H9 (cell line): Measurements from ENCODE around the gene CDK16. TPM values are rescaled to one million over a fixed set of nuclear protein-coding genes. Genes with fewer than 3 reads are reported as not detected.

ENCODE experiments used
- DNase-seq: peaks from one replicate; pipeline ENCODE4 v3.0.0-alpha.2; 2017
- H2AFZ ChIP-seq: one replicate; pipeline ENCODE4 v1.6.1; 2013; ENCODE audit warnings: mild to moderate bottlenecking, low read length, control low read depth, moderate library complexity
- H2AK5ac ChIP-seq: 2 replicates; pipeline ENCODE4 v1.6.1; 2013; ENCODE audit warnings: low read length, control low read depth, mixed read lengths; ENCODE audit not compliant: insufficient read length
- H2BK120ac ChIP-seq: one replicate; pipeline ENCODE4 v1.6.1; 2013; ENCODE audit warnings: low read depth, mild to moderate bottlenecking, low read length, control low read depth, inconsistent platforms; ENCODE audit not compliant: poor library complexity, severe bottlenecking
- H2BK12ac ChIP-seq: 2 replicates; pipeline ENCODE4 v1.6.1; 2013; ENCODE audit warnings: low read length, control low read depth, mixed read lengths, low read depth; ENCODE audit not compliant: insufficient read length
- H2BK15ac ChIP-seq: 2 replicates; pipeline ENCODE4 v1.6.1; 2013; ENCODE audit warnings: low read depth, low read length, control low read depth
- H2BK20ac ChIP-seq: one replicate; pipeline ENCODE4 v1.6.1; 2013; ENCODE audit warnings: low read depth, mild to moderate bottlenecking, low read length, control low read depth, inconsistent platforms; ENCODE audit not compliant: poor library complexity, severe bottlenecking
- H2BK5ac ChIP-seq: 2 replicates; pipeline ENCODE4 v1.6.1; 2013; ENCODE audit warnings: low read length, control low read depth, mixed read lengths; ENCODE audit not compliant: insufficient read length
- H3K14ac ChIP-seq: 2 replicates; pipeline ENCODE4 v1.6.1; 2013; ENCODE audit warnings: low read length, control low read depth; ENCODE audit not compliant: insufficient read depth
- H3K18ac ChIP-seq: 2 replicates; pipeline ENCODE4 v1.6.1; 2013; ENCODE audit warnings: low read depth, mild to moderate bottlenecking, mixed read lengths, low read length, control low read depth; ENCODE audit not compliant: insufficient read length
- H3K23ac ChIP-seq: 2 replicates; pipeline ENCODE4 v1.6.1; 2013; ENCODE audit warnings: low read length, control low read depth, mixed read lengths, low read depth; ENCODE audit not compliant: insufficient read length
- H3K23me2 ChIP-seq: 2 replicates; pipeline ENCODE4 v1.6.1; 2013; ENCODE audit warnings: low read depth, mild to moderate bottlenecking, mixed read lengths, low read length, control low read depth; ENCODE audit not compliant: insufficient read length, poor library complexity, severe bottlenecking
- H3K27ac ChIP-seq: 2 replicates; pipeline ENCODE4 v1.5.1; 2013; ENCODE audit warnings: low read length, control low read depth, mixed read lengths, low read depth; ENCODE audit not compliant: insufficient read length
- H3K27me3 ChIP-seq: 2 replicates; pipeline ENCODE4 v1.6.1; 2013; ENCODE audit warnings: low read length, control low read depth, inconsistent platforms; ENCODE audit not compliant: insufficient read depth
- H3K4ac ChIP-seq: 2 replicates; pipeline ENCODE4 v1.6.1; 2013; ENCODE audit warnings: low read depth, mild to moderate bottlenecking, control low read depth, inconsistent platforms, low read length, moderate library complexity
- H3K4me1 ChIP-seq: 2 replicates; pipeline ENCODE4 v1.6.1; 2013; ENCODE audit warnings: low read length, control low read depth, inconsistent platforms; ENCODE audit not compliant: insufficient read depth
- H3K4me2 ChIP-seq: 2 replicates; pipeline ENCODE4 v1.6.1; 2013; ENCODE audit warnings: low read length, control low read depth, mixed read lengths; ENCODE audit not compliant: insufficient read length, insufficient read depth
- H3K56ac ChIP-seq: 2 replicates; pipeline ENCODE4 v1.6.1; 2013; ENCODE audit warnings: low read depth, mild to moderate bottlenecking, mixed read lengths, low read length, control low read depth; ENCODE audit not compliant: insufficient read length
- H3K79me1 ChIP-seq: 2 replicates; pipeline ENCODE4 v1.6.1; 2013; ENCODE audit warnings: low read depth, mild to moderate bottlenecking, moderate library complexity, low read length, control low read depth, inconsistent platforms; ENCODE audit not compliant: insufficient read depth, poor library complexity, severe bottlenecking
- H3K79me2 ChIP-seq: 2 replicates; pipeline ENCODE4 v1.6.1; 2013; ENCODE audit warnings: low read length, control low read depth, inconsistent platforms; ENCODE audit not compliant: insufficient read depth
- H3K9ac ChIP-seq: 2 replicates; pipeline ENCODE4 v1.6.1; 2013; ENCODE audit warnings: low read length, control low read depth, mixed read lengths; ENCODE audit not compliant: insufficient read length; ENCODE audit errors: extremely low read depth
- H3K9me3 ChIP-seq: one replicate; pipeline ENCODE4 v1.6.1; 2013; ENCODE audit warnings: low read depth, low read length, inconsistent platforms; ENCODE audit not compliant: control insufficient read depth
- H3T11ph ChIP-seq: one replicate; pipeline ENCODE4 v1.6.1; 2013; ENCODE audit warnings: mild to moderate bottlenecking, low read length, control low read depth, inconsistent platforms
- H4K20me1 ChIP-seq: one replicate; pipeline ENCODE4 v1.6.1; 2013; ENCODE audit not compliant: control insufficient read depth, insufficient read length, insufficient read depth
- H4K5ac ChIP-seq: 2 replicates; pipeline ENCODE4 v1.6.1; 2013; ENCODE audit warnings: low read depth, mild to moderate bottlenecking, mixed read lengths, low read length, control low read depth; ENCODE audit not compliant: insufficient read length
- H4K8ac ChIP-seq: replicated peaks from 2 replicates; pipeline ENCODE4 v1.6.1; 2013; ENCODE audit warnings: low read length, control low read depth, mixed read lengths, low read depth; ENCODE audit not compliant: insufficient read length
- H4K91ac ChIP-seq: 2 replicates; pipeline ENCODE4 v1.6.1; 2013; ENCODE audit warnings: low read depth, mild to moderate bottlenecking, moderate library complexity, mixed read lengths, low read length, control low read depth; ENCODE audit not compliant: insufficient read length
- H3K27ac Mint-ChIP-seq, 3 experiments: 2 replicates in 2 of 3; 3 replicates in 1 of 3; pipeline ENCODE4 v1.8.0; 2020 to 2021; ENCODE audit warnings: mixed read lengths in 3 of 3, mild to moderate bottlenecking in 1 of 3, moderate library complexity in 1 of 3
- H3K27me3 Mint-ChIP-seq: 2 replicates; pipeline ENCODE4 v1.8.0; 2021; ENCODE audit warnings: low read depth, mild to moderate bottlenecking, moderate library complexity, mixed read lengths
- H3K36me3 Mint-ChIP-seq, 3 experiments: 2 replicates in 2 of 3; 3 replicates in 1 of 3; pipeline ENCODE4 v1.8.0; 2020 to 2021; ENCODE audit warnings: low read depth in 3 of 3, mixed read lengths in 3 of 3; ENCODE audit not compliant: insufficient read depth in 1 of 3
- H3K4me1 Mint-ChIP-seq, 2 experiments: 2 replicates each; pipeline ENCODE4 v1.8.0; 2020; ENCODE audit warnings: mixed read lengths in 2 of 2
- H3K4me3 Mint-ChIP-seq, 2 experiments: 2 replicates in 1 of 2; 3 replicates in 1 of 2; pipeline ENCODE4 v1.8.0; 2020 to 2021; ENCODE audit warnings: mild to moderate bottlenecking in 2 of 2, mixed read lengths in 2 of 2, moderate library complexity in 1 of 2
- H3K9me3 Mint-ChIP-seq, 2 experiments: 2 replicates in 1 of 2; 3 replicates in 1 of 2; pipeline ENCODE4 v1.8.0; 2020; ENCODE audit warnings: mild to moderate bottlenecking in 2 of 2, mixed read lengths in 2 of 2, moderate library complexity in 1 of 2
- CTCF ChIP-seq: fragments of 200-600 bp; sonication (generic); conservative IDR thresholded peaks from 3 replicates; pipeline ENCODE4 v1.8.0; 2021; ENCODE audit warnings: antibody characterized with exemption, mild to moderate bottlenecking
- WGBS: extraction: QIAGEN DNeasy Blood & Tissue Kit; methylation state at CpG from one replicate; pipeline ENCODE4 v1.1.7; 2013; ENCODE audit warnings: missing lambda C conversion rate, low lambda C conversion rate, mixed read lengths; ENCODE audit not compliant: insufficient read length; ENCODE audit errors: extremely low coverage; 5-methylcytosine and 5-hydroxymethylcytosine counted together
- total RNA-seq: library from RNA; stranded (reverse); gene quantifications from 2 replicates; pipeline ENCODE4 v1.2.1, GENCODE V29; 2021

Gene CDK16
- total RNA-seq, 1 experiment from 2014 or later = 226 TPM

- WGBS = no CpG with 5 or more reads among the region's 23 CpGs
- Mint-ChIP-seq H3K9me3 (peaks cover 64 to 85% of the 10 kb centered on the region in 2 experiments), H3K36me3 (peaks cover 46 to 82% (median 81%) of the 10 kb centered on the region in 3 experiments), H3K27ac (no peak overlapping the region; a peak in 1 of 7 replicates), H3K4me1 (no peaks in the 10 kb centered on the region), H3K27me3 (no peaks in the 10 kb centered on the region; the same call in 1 of the 2 replicates), H3K4me3 (no peak overlapping the region)
- H3K4me1 ChIP-seq = no peaks in the 10 kb centered on the region
- no peak for DNase-seq
- no peaks in the 10 kb centered on the region for H3K79me1 ChIP-seq
- no peaks in the 10 kb centered on the region; the same call in 1 of the 2 replicates for H3K27me3 ChIP-seq
- H2BK12ac ChIP-seq = no peak overlapping the region
- no peak overlapping the region for H3K23ac ChIP-seq
- no peak overlapping the region for H3K56ac ChIP-seq
- H3K9ac ChIP-seq = no peak overlapping the region
- H3K23me2 ChIP-seq = no peaks in the 10 kb centered on the region
- H2AFZ ChIP-seq = no peak overlapping the region
- no peak overlapping the region for H4K91ac ChIP-seq
- H4K20me1 ChIP-seq = no peaks in the 10 kb centered on the region
- no peaks in the 10 kb centered on the region for H3K79me2 ChIP-seq
- no peak overlapping the region for H2BK5ac ChIP-seq
- no peak overlapping the region for H2AK5ac ChIP-seq
- no peak overlapping the region for H3K18ac ChIP-seq
- no peak overlapping the region for H2BK20ac ChIP-seq
- no peak for TF ChIP-seq CTCF
- H4K8ac ChIP-seq = no peak overlapping the region
- H4K5ac ChIP-seq = no peak overlapping the region
- H3K14ac ChIP-seq = no peak overlapping the region
- H3T11ph ChIP-seq = no peak overlapping the region
- no peak overlapping the region for H3K27ac ChIP-seq
- no peak overlapping the region for H3K4ac ChIP-seq
- peak overlapping the region; percentile 22 for H3K4me2 ChIP-seq
- no peaks in the 10 kb centered on the region for H3K9me3 ChIP-seq
- H2BK120ac ChIP-seq = no peak overlapping the region
- no peak overlapping the region for H2BK15ac ChIP-seq
Observed at GRCh38 chrX:47176101-47176740, 42.3 kb upstream of the CDK16 start.
